Glutamatergic neuron (in vitro differentiated cells): ENCODE measurements around the gene IER3. TPM values are rescaled to one million over a fixed set of nuclear protein-coding genes. Genes with fewer than 3 reads are reported as not detected.

ENCODE experiments used
- DNase-seq: peaks from one replicate; pipeline ENCODE4 v3.0.0; 2022
- H3K27ac Mint-ChIP-seq: one replicate; pipeline ENCODE4 v1.8.0; 2020; ENCODE audit warnings: mild to moderate bottlenecking, mixed read lengths, inconsistent platforms; ENCODE audit not compliant: unreplicated experiment
- H3K27me3 Mint-ChIP-seq: one replicate; pipeline ENCODE4 v1.8.0; 2020; ENCODE audit warnings: mild to moderate bottlenecking, moderate library complexity, mixed read lengths, inconsistent platforms; ENCODE audit not compliant: unreplicated experiment
- H3K36me3 Mint-ChIP-seq: one replicate; pipeline ENCODE4 v1.8.0; 2020; ENCODE audit warnings: mild to moderate bottlenecking, mixed read lengths, inconsistent platforms; ENCODE audit not compliant: unreplicated experiment
- H3K4me1 Mint-ChIP-seq: one replicate; pipeline ENCODE4 v1.8.0; 2020; ENCODE audit warnings: mild to moderate bottlenecking, low read depth, mixed read lengths, inconsistent platforms; ENCODE audit not compliant: unreplicated experiment
- H3K4me3 Mint-ChIP-seq: one replicate; pipeline ENCODE4 v1.8.0; 2020; ENCODE audit warnings: mild to moderate bottlenecking, mixed read lengths, inconsistent platforms; ENCODE audit not compliant: unreplicated experiment
- H3K9me3 Mint-ChIP-seq: one replicate; pipeline ENCODE4 v1.8.0; 2020; ENCODE audit warnings: mild to moderate bottlenecking, moderate library complexity, mixed read lengths, inconsistent platforms; ENCODE audit not compliant: unreplicated experiment
- total RNA-seq: library from RNA; stranded (reverse); fragmentation: NEBNext Ultra II Directional; extraction: Animal tissue kit (Norgen Biotek cat#: 25700); gene quantifications from one replicate; pipeline ENCODE4 v1.2.1, GENCODE V29; 2021; ENCODE audit not compliant: unreplicated experiment
- TF ChIP-seq, protein P1 (sequence below): fragments of 200-600 bp; sonication (generic); IDR thresholded peaks from one replicate; pipeline ENCODE4 v1.5.0; 2021; ENCODE audit not compliant: partially characterized antibody, unreplicated experiment

IER3 gene
- total RNA-seq, 1 donor from 2014 or later, result 13.5 TPM

DNA sequence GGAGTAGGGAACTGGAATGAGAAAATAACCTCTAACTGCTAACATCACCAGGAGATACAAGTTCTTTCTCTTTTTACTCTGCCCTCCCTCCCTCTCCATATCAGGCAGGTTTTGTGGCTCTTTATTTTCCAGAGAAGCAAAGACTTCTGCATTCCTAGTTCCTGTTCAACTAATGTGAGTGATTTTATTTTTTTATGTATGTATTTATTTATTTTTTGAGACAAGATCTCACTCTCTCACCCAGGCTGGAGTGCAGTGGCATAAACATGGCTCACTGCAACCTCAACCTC is 6.0 kb upstream of the IER3 start:
- H3K27ac Mint-ChIP-seq, result no peak overlapping the region
- no peak overlapping the region for H3K4me3 Mint-ChIP-seq
- peaks cover under 1% of the 10 kb centered on the region for H3K4me1 Mint-ChIP-seq
- DNase-seq, result no peak
- peaks cover 3% of the 10 kb centered on the region for H3K27me3 Mint-ChIP-seq
- H3K36me3 Mint-ChIP-seq, result no peaks in the 10 kb centered on the region
- no peaks in the 10 kb centered on the region for H3K9me3 Mint-ChIP-seq
- TF ChIP-seq, protein P1, sequence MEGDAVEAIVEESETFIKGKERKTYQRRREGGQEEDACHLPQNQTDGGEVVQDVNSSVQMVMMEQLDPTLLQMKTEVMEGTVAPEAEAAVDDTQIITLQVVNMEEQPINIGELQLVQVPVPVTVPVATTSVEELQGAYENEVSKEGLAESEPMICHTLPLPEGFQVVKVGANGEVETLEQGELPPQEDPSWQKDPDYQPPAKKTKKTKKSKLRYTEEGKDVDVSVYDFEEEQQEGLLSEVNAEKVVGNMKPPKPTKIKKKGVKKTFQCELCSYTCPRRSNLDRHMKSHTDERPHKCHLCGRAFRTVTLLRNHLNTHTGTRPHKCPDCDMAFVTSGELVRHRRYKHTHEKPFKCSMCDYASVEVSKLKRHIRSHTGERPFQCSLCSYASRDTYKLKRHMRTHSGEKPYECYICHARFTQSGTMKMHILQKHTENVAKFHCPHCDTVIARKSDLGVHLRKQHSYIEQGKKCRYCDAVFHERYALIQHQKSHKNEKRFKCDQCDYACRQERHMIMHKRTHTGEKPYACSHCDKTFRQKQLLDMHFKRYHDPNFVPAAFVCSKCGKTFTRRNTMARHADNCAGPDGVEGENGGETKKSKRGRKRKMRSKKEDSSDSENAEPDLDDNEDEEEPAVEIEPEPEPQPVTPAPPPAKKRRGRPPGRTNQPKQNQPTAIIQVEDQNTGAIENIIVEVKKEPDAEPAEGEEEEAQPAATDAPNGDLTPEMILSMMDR, result no peak

DNA sequence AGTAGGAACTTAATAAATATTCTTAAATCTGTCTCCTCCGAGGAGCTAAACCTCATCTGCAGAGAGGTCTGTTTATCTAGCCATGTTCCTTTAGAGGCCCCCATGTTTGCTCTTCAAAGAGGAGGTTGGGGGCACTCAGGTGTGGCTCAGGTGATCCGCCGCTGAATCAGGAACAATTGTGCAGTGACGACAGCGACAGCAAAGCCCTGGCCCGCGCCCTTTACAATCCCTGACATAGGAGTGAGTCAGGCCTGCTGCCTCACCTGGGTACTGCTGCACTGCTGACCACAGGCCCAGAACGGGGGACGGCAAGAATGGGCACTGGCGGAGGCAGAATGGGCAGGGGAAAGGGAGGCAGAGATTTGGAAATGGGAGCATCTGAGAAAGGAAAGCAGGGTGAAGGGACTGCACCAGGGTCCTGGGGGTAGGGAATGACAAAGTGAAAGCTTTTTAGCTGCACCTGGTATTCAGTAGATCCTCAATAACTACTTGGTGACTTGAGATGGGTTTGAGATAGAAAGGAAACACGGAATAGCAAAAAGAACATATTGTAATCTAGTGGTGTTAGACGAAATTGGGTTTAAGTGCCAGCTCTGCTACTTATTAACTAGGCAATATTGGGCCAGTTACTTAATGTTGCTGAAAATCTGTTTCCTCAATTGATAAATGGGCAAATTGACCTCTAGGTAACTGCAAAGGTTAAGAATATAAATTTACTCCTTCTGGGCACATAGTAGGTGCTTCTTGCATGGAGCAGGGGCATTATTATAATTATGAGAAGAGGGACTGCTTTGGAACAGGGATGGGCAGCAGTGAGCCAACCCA is 5.4 kb upstream of the IER3 start:
- Mint-ChIP-seq H3K4me3 (no peak overlapping the region), H3K36me3 (no peaks in the 10 kb centered on the region), H3K27me3 (peaks cover 5% of the 10 kb centered on the region), H3K4me1 (peaks cover 5% of the 10 kb centered on the region), H3K9me3 (peaks cover 3% of the 10 kb centered on the region), H3K27ac (no peak overlapping the region)
- no peak for DNase-seq
- TF ChIP-seq, protein P1, result no peak

DNA sequence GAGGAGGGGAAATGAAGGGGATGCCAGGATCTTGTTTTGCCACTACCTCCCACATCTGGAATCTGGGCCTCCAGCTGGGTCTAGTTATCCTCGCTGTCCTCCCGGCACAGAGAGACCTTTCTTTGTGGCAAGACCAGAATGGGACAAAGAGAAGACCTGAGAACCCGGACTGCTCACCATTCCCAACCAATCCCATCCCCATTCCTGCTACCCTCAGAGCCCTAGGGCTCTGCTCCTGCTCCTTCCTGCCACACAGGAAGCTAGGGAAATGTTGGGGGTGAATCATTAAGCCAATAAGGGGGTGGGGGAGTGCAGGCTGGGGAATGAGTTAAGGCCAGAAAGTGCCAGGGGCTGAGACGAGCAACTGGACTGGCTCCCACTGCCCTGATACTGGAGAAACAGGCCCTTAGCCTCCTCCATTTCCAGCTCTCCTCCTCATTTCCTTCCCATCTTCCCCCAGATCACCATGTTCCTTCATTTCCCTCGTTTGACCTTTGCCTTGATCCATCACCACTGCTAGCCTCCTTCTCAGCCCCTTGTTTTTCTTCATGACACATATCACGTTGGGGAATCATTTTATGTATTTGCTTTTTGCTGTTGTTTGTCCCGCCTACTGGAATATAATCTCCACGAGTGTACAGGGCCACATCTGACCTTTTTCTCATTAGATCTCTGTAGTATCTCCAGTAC is 4.6 kb upstream of the IER3 start:
- DNase-seq, result no peak
- TF ChIP-seq, protein P1, result no peak

DNA sequence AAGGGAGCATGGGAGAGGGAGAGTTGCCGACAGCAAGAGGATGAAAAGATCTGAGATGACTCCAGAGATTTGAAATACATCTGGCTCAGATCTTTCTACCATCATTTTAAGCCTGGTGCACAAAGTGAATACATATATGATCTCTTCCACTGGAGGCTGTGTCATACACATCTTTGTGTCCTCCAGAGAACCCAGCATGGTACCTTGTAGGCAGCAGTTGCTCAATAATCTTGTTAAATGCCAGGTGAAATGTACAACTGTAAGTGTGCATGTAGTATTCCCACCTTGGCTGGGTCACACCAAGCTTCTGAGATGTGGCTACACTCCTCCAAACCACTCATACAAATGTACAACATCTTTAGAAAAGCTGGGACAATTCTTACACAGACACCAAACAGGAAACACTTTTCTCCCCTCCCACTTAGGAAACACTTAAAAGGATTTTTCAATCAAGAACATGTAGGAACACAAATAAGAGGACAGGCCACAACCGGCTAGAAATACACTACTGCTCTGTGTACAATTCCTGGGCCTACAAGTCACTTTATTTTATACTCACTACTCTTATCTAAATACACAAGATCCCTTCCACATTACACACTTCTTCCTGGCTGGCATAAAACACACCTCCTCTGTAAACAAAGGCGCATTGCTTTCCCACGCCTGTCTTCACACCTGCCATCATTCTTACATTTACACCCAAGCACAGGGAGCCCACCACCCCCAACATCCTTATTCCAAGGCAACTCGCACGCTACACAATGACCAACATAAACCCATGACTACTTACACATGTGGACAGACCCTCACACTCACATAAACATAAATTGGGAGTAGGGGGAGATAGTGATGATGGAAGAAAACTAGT is 3.8 kb upstream of the IER3 start:
- H3K4me3 Mint-ChIP-seq, result no peak overlapping the region
- peaks cover 10% of the 10 kb centered on the region for H3K4me1 Mint-ChIP-seq
- no peak overlapping the region for H3K27ac Mint-ChIP-seq

More for the DNA sequence above, 4.6 kb upstream of the IER3 start:
- Mint-ChIP-seq H3K4me1 (peaks cover 5% of the 10 kb centered on the region), H3K27ac (no peak overlapping the region), H3K4me3 (no peak overlapping the region), H3K27me3 (peaks cover 5% of the 10 kb centered on the region), H3K36me3 (no peaks in the 10 kb centered on the region), H3K9me3 (peaks cover 7% of the 10 kb centered on the region)

More for the DNA sequence above, 3.8 kb upstream of the IER3 start:
- H3K27me3 Mint-ChIP-seq, result peaks cover 12% of the 10 kb centered on the region
- no peaks in the 10 kb centered on the region for H3K36me3 Mint-ChIP-seq
- TF ChIP-seq, protein P1, result no peak
- peaks cover 10% of the 10 kb centered on the region for H3K9me3 Mint-ChIP-seq
- no peak for DNase-seq
